BE2C (cell line): ENCODE data around the gene NCOA1.
"Not testable (repeated sequence)": the region's sequence is repeated elsewhere in the genome, so short reads cannot be mapped to it uniquely, and the experiment has no call there.

Source experiments
- DNase-seq: peaks from one replicate; pipeline ENCODE4 v3.0.0-alpha.2; 2020
- H3K27me3 ChIP-seq: fragments of 250-450 bp; sonication (Bioruptor Pico); 2 replicates; pipeline ENCODE4 v1.5.1; 2020; ENCODE audit warnings: mild to moderate bottlenecking
- H3K36me3 ChIP-seq: fragments of 250-450 bp; sonication (Bioruptor Pico); 2 replicates; pipeline ENCODE4 v1.5.1; 2020; ENCODE audit warnings: mild to moderate bottlenecking
- H3K4me1 ChIP-seq: fragments of 250-450 bp; sonication (Bioruptor Pico); 2 replicates; pipeline ENCODE4 v1.5.1; 2020
- H3K4me3 ChIP-seq: 2 replicates; pipeline ENCODE4 v1.5.1; 2011; ENCODE audit warnings: low read depth, low read length
- H3K9me3 ChIP-seq: fragments of 250-450 bp; sonication (Bioruptor Pico); 2 replicates; pipeline ENCODE4 v1.5.1; 2020
- TF ChIP-seq, protein P1 (sequence below): IDR thresholded peaks from 2 replicates; pipeline ENCODE4 v1.5.1; 2012; ENCODE audit warnings: mild to moderate bottlenecking, low read depth, low read length

Gene NCOA1

DNA sequence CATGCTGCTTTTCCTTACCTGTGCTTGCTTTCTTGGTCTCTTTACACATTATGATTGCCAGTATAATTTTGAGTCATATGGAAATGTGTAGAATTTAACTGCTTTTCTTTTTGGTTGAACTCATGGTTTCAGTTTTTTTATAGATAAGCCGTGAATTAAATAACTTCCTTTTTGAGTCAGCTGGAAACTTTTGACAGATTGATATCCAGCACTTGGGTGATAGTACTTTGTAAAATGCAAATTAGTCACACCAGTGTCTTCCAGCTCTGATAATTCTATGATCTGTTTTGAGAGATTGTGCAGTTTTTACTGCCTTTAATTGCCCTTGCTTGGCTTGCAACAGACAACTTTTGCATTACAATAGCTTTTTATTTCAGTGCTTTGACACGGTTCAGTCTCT is 86.4 kb downstream of the NCOA1 start:
- Histone ChIP-seq H3K4me3 (no peak overlapping the region), H3K4me1 (no peaks in the 10 kb centered on the region), H3K9me3 (no peaks in the 10 kb centered on the region), H3K36me3 (no peaks in the 10 kb centered on the region), H3K27me3 (no peaks in the 10 kb centered on the region)
- TF ChIP-seq, protein P1, sequence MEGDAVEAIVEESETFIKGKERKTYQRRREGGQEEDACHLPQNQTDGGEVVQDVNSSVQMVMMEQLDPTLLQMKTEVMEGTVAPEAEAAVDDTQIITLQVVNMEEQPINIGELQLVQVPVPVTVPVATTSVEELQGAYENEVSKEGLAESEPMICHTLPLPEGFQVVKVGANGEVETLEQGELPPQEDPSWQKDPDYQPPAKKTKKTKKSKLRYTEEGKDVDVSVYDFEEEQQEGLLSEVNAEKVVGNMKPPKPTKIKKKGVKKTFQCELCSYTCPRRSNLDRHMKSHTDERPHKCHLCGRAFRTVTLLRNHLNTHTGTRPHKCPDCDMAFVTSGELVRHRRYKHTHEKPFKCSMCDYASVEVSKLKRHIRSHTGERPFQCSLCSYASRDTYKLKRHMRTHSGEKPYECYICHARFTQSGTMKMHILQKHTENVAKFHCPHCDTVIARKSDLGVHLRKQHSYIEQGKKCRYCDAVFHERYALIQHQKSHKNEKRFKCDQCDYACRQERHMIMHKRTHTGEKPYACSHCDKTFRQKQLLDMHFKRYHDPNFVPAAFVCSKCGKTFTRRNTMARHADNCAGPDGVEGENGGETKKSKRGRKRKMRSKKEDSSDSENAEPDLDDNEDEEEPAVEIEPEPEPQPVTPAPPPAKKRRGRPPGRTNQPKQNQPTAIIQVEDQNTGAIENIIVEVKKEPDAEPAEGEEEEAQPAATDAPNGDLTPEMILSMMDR = no peak
- no peak for DNase-seq

DNA sequence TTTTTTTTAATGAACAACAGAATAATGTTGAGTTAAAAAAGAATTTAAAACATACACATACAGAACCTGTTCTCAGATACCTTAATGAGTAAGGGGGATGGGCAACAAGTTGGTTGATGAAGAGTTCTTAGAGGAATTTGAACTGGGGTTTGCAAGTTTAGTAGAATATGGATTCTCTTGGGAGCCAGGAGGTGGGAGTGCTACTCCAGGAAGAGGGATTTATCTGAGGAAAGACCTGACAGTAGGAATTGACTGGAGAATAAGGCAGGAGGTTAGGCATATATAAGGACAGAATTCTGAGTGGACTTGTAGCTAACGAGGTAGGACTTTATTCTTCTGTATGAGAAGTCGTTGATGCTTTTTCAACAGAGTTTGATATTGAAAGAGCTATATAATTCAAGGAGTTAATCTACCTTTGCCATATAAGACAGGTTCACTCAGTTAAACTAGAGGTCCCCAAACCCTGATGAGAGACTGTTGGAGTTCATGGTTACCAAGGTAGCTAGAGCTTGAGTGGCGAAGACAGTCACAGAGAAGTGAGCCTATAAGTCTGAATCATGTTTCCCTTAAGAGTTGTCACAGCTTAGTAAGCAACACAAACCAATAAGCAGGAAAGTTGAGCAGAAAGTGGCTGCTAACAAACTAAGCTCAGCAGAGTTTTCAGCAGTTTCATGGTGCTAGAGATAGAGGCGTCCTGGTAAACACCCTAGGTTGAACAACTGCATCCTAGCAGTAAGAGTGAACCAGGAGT is 88.2 kb downstream of the NCOA1 start:
- no peaks in the 10 kb centered on the region for H3K9me3 ChIP-seq
- H3K27me3 ChIP-seq = no peaks in the 10 kb centered on the region
- no peaks in the 10 kb centered on the region for H3K36me3 ChIP-seq
- no peaks in the 10 kb centered on the region for H3K4me1 ChIP-seq
- no peak for DNase-seq
- TF ChIP-seq, protein P1 = no peak
- no peak overlapping the region for H3K4me3 ChIP-seq

DNA sequence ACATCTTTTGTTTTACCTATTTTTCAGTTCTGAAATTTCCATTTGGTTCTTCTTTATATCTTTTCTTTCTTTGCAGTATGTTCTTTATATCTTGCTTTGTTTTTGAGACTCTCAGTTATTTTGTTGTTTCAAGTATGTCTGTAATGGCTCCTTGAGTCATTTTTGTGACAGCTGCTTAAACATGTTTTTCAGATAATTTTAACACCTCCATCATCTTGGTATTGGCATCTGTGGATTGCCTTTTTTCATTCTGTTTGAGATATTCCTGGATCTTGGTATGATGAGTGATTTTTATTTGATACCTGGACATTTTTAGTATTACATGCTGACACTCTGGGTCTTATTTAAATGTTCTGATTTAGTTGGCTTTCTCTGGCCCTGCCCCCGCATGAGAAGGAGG is 89.5 kb downstream of the NCOA1 start:
- H3K9me3 ChIP-seq = no peaks in the 10 kb centered on the region
- no peaks in the 10 kb centered on the region for H3K36me3 ChIP-seq
- TF ChIP-seq, protein P1 = no peak
- no peak for DNase-seq
- no peaks in the 10 kb centered on the region for H3K4me1 ChIP-seq
- H3K4me3 ChIP-seq = no peak overlapping the region
- no peaks in the 10 kb centered on the region for H3K27me3 ChIP-seq

DNA sequence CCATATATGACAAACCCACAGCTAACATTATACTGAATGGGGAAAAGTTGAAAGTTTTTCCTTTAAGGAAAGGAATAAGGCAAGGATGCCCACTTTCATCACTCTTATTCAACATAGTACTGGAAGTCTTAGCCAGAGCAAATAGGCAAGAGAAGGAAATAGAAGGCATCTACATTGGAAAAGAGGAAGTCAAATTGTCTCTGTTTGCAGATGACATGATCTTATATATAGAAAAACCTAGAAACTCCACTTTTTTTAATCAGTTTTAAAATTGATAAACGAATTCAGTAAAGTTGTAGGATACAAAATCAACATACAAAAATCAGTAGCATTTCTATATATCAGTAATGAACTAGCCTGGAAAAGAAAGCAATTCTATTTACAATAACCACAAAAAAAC is 90.9 kb downstream of the NCOA1 start:
- not testable (repeated sequence) for H3K4me3 ChIP-seq, H3K4me1 ChIP-seq

DNA sequence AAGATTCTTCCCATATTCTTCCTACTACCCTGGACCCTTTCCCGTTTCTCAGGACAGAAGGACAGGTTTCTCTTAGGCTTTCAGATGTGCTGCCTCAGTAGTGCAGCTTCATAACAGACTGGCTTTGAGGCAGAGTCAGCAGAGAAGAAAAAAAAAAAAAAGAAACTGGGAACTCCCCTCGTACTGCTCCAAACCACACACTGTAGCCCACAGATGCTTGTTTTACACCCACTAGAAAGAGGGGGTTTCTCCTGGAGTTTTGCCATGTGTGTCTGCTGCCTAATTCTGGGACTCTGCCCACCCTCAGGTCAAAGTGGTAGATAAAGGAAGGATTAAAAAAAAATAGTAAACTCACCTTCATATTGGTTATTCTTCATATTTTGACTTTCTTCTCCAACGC is 95.9 kb downstream of the NCOA1 start:
- TF ChIP-seq, protein P1 = no peak
- DNase-seq = no peak

More for the DNA sequence above, 90.9 kb downstream of the NCOA1 start:
- not testable (repeated sequence) for H3K36me3 ChIP-seq, DNase-seq, H3K27me3 ChIP-seq, H3K9me3 ChIP-seq

DNA sequence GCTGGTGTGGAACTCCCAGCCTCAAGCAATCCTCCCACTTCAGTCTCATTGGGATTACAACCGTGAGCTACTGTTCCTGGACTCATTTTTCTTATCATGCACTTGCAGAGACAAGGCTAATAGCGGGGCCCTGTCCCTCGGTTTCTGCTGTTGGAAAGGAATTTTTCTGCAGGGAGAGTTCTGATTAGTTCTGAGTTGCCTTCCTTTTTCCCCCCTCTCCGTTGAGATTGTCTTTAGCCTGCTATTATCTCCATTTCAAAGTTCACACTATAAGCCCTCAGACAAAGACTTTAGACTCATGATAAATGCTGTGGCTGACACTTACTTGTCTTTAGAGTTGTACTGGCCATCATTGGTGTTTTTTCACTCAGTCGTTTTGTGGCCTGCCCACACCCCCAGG is 97.2 kb downstream of the NCOA1 start:
- DNase-seq = no peak
- no peaks in the 10 kb centered on the region for H3K4me1 ChIP-seq
- no peak overlapping the region for H3K4me3 ChIP-seq
- no peaks in the 10 kb centered on the region for H3K9me3 ChIP-seq
- TF ChIP-seq, protein P1 = no peak
- H3K36me3 ChIP-seq = no peaks in the 10 kb centered on the region
- no peaks in the 10 kb centered on the region for H3K27me3 ChIP-seq

More for the DNA sequence above, 95.9 kb downstream of the NCOA1 start:
- H3K9me3 ChIP-seq = no peaks in the 10 kb centered on the region
- no peak overlapping the region for H3K4me3 ChIP-seq
- H3K36me3 ChIP-seq = no peaks in the 10 kb centered on the region
- H3K27me3 ChIP-seq = no peaks in the 10 kb centered on the region
- no peaks in the 10 kb centered on the region for H3K4me1 ChIP-seq
